Prostate gland (tissue), 2 donors: ENCODE data around the gene SAMD4A.

ENCODE experiments used
- CTCF ChIP-seq, 4 experiments: fragments of 200-600 bp in 2 of 4; fragments of 450-650 bp in 2 of 4; sonication (generic) in 2 of 4; IDR thresholded peaks; 1 replicate in 3 of 4; 2 replicates in 1 of 4; pipeline ENCODE4 v1.5.1; 2016 to 2019; ENCODE audit warnings: antibody characterized with exemption in 4 of 4, mild to moderate bottlenecking in 2 of 4, moderate library complexity in 2 of 4
- POLR2A ChIP-seq: fragments of 450-650 bp; IDR thresholded peaks from one replicate; pipeline ENCODE4 v1.6.1; 2016; ENCODE audit warnings: antibody characterized with exemption, mild to moderate bottlenecking

DNA sequence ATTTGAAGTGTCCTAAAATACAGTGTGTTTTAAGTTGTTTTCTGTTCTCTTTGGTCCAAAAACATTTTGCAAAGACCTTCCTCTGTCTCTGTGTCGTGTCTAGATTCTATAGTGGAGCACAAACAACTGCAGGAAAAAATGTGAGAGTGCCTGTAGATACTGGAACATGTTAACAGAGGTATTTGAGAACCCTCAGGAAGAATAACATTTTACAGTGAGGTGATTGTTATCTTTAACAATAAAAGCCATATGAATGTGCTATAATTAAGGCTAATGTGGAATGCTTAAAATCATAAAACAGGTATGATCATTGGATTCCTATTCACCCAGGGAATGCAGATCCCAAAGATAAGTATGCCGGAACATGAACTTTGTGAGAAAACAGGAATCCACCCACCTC lies 98.0 kb downstream of the SAMD4A start:
- no peak for TF ChIP-seq CTCF (IDR thresholded peaks at IDR 0.05)
- TF ChIP-seq POLR2A, result no peak
